ENCODE data around the gene CTNNA2.

The CTNNA2 gene

GRCh38 chr2:80299661-80300060 lies 786.8 kb downstream of the CTNNA2 start:
- TF ChIP-seq ZBTB7A (IDR thresholded peaks at IDR 0.05; ENCODE audit: low read depth): no peak
- TF ChIP-seq TAF1 (IDR thresholded peaks at IDR 0.05; ENCODE audit: low read depth): no peak
- no peak for TF ChIP-seq CREB1 (IDR thresholded peaks at IDR 0.05; ENCODE audit: low read depth)
- no peak for TF ChIP-seq REST (IDR thresholded peaks at IDR 0.05; ENCODE audit: low read depth)
- no peak for TF ChIP-seq EP300 (IDR thresholded peaks at IDR 0.05; ENCODE audit: borderline replicate concordance)
- TF ChIP-seq TEAD4 (IDR thresholded peaks at IDR 0.05): no peak
- TF ChIP-seq EGR1 (IDR thresholded peaks at IDR 0.05): no peak
- TF ChIP-seq FOXM1 (IDR thresholded peaks at IDR 0.05; ENCODE audit: borderline replicate concordance, low read depth): no peak
- no peak for TF ChIP-seq USF1 (IDR thresholded peaks at IDR 0.05)
- TF ChIP-seq RAD21 (IDR thresholded peaks at IDR 0.05; ENCODE audit: low read depth): no peak
- TF ChIP-seq YY1 (IDR thresholded peaks at IDR 0.05; ENCODE audit: low read depth): no peak
- no peak for TF ChIP-seq TCF12 (IDR thresholded peaks at IDR 0.05; ENCODE audit: low read depth)
- TF ChIP-seq NFIC (IDR thresholded peaks at IDR 0.05): no peak
- TF ChIP-seq MAX (IDR thresholded peaks at IDR 0.05): no peak
- TF ChIP-seq CEBPB (IDR thresholded peaks at IDR 0.05): no peak

GRCh38 chr2:80300346-80300745 lies 787.5 kb downstream of the CTNNA2 start:
- TF ChIP-seq TEAD4 (IDR thresholded peaks at IDR 0.05) (no peak), ZBTB7A (IDR thresholded peaks at IDR 0.05; ENCODE audit: low read depth) (no peak), CEBPB (IDR thresholded peaks at IDR 0.05) (no peak), FOXM1 (IDR thresholded peaks at IDR 0.05; ENCODE audit: borderline replicate concordance, low read depth) (no peak)

- no peak for TF ChIP-seq FOXM1 (IDR thresholded peaks at IDR 0.05; ENCODE audit: borderline replicate concordance, low read depth)
- TF ChIP-seq TCF12 (IDR thresholded peaks at IDR 0.05; ENCODE audit: low read depth): no peak
- TF ChIP-seq EP300 (IDR thresholded peaks at IDR 0.05; ENCODE audit: borderline replicate concordance): no peak
- TF ChIP-seq USF1 (IDR thresholded peaks at IDR 0.05): no peak
- TF ChIP-seq ZBTB7A (IDR thresholded peaks at IDR 0.05; ENCODE audit: low read depth): no peak
- TF ChIP-seq TAF1 (IDR thresholded peaks at IDR 0.05; ENCODE audit: low read depth): no peak
- no peak for TF ChIP-seq CREB1 (IDR thresholded peaks at IDR 0.05; ENCODE audit: low read depth)
- TF ChIP-seq EGR1 (IDR thresholded peaks at IDR 0.05): no peak
- no peak for TF ChIP-seq CEBPB (IDR thresholded peaks at IDR 0.05)
- no peak for TF ChIP-seq RAD21 (IDR thresholded peaks at IDR 0.05; ENCODE audit: low read depth)
- TF ChIP-seq YY1 (IDR thresholded peaks at IDR 0.05; ENCODE audit: low read depth): no peak
- TF ChIP-seq TEAD4 (IDR thresholded peaks at IDR 0.05): no peak
- TF ChIP-seq REST (IDR thresholded peaks at IDR 0.05; ENCODE audit: low read depth): no peak
- no peak for TF ChIP-seq MAX (IDR thresholded peaks at IDR 0.05)
- no peak for TF ChIP-seq NFIC (IDR thresholded peaks at IDR 0.05)
Measured at GRCh38 chr2:80300954-80301353, 788.1 kb downstream of the CTNNA2 start.

GRCh38 chr2:80302001-80302313 lies 789.1 kb downstream of the CTNNA2 start:
- TF ChIP-seq USF1 (IDR thresholded peaks at IDR 0.05): no peak
- no peak for TF ChIP-seq YY1 (IDR thresholded peaks at IDR 0.05; ENCODE audit: low read depth)
- TF ChIP-seq NFIC (IDR thresholded peaks at IDR 0.05): no peak
- TF ChIP-seq FOXM1 (IDR thresholded peaks at IDR 0.05; ENCODE audit: borderline replicate concordance, low read depth): no peak
- no peak for TF ChIP-seq CEBPB (IDR thresholded peaks at IDR 0.05)

- TF ChIP-seq EP300 (IDR thresholded peaks at IDR 0.05; ENCODE audit: borderline replicate concordance) (no peak), EGR1 (IDR thresholded peaks at IDR 0.05) (no peak), TCF12 (IDR thresholded peaks at IDR 0.05; ENCODE audit: low read depth) (no peak), YY1 (IDR thresholded peaks at IDR 0.05; ENCODE audit: low read depth) (no peak), TEAD4 (IDR thresholded peaks at IDR 0.05) (no peak), CEBPB (IDR thresholded peaks at IDR 0.05) (no peak), MAX (IDR thresholded peaks at IDR 0.05) (no peak), NFIC (IDR thresholded peaks at IDR 0.05) (no peak), USF1 (IDR thresholded peaks at IDR 0.05) (no peak), FOXM1 (IDR thresholded peaks at IDR 0.05; ENCODE audit: borderline replicate concordance, low read depth) (no peak), CREB1 (IDR thresholded peaks at IDR 0.05; ENCODE audit: low read depth) (no peak), ZBTB7A (IDR thresholded peaks at IDR 0.05; ENCODE audit: low read depth) (no peak), REST (IDR thresholded peaks at IDR 0.05; ENCODE audit: low read depth) (no peak), TAF1 (IDR thresholded peaks at IDR 0.05; ENCODE audit: low read depth) (no peak), RAD21 (IDR thresholded peaks at IDR 0.05; ENCODE audit: low read depth) (no peak)
Measured at GRCh38 chr2:80302314-80303005, 789.6 kb downstream of the CTNNA2 start.
